Measurements from ENCODE around the gene NDST3.

Gene NDST3

DNA sequence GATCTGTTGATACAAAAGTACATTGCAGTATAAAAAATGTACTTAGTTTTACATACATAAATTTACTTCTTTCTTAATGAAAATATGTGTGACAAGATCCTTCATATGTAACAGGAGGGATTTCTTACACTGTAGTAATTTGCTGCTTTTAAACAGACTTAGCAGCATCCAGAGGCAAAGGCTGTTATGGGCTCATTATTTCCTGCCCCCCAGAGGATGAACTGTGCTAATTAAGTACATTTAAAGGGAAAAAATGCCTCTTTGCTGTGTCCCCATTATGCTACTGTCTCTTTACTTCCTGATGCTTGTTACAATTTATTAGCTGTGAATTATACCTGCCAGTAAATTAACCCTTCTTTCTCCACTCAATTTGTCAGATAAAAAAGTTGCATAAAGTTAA, 47.1 kb downstream of the NDST3 start:
- DNase-seq (ENCODE audit: low read depth) = no peak

DNA sequence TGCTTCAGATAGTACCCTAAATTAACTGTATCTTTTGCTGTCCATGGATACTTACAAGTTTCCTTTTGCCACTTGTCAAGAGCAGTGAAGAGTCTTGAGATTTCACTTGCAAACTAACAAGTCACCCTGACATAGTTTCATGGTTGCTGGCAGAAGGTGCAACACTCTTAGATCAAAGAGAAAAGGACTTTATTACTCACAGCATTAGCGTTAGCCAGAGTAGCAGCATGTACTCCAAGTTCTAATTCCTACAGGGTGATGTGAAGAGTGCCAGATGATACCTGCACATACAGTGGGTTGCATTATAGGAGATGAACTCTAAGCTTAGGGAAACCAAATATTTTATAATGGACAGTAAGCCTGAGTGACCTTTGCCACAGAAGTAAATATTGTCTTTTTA, 47.9 kb downstream of the NDST3 start:
- DNase-seq (ENCODE audit: low read depth) = no peak

DNA sequence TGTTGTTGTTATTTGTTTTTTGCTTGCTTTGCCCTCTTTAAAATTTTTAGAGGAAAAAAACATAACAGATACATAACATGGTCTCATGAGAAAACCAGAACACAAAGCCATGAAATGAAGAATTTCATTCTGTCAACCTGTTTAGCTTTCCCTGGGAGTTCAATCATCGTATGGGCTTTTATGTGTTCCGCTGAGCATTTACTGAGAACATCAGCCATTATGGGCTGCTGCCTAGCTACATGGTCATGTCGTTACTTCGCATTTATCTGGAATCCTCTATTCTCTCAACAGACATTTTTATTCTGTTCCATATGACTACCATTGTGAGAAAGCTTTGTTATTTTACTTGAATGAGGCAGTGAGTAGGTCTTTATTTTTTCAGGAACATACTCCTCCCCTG, 51.4 kb downstream of the NDST3 start:
- DNase-seq (ENCODE audit: low read depth) = no peak

DNA sequence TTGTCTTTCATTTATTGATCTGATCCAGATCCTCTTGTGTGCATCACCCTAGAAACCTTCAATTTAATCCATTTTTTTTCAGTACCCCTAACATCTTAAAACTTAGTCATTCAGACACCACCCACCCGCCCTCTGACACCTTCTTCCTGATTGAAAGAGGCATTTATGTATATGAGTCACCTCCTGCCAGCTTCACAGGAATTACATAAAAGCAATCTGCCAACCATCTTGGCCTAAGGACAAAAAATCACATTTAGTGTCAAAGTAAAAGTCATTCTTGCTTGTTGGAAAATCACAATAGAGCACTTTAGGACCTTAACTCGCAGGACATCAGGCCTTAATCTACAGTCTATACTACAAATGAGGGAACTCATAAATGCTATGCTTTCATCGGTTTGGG, 52.1 kb downstream of the NDST3 start:
- peak; percentile 21 for DNase-seq (ENCODE audit: low read depth)

DNA sequence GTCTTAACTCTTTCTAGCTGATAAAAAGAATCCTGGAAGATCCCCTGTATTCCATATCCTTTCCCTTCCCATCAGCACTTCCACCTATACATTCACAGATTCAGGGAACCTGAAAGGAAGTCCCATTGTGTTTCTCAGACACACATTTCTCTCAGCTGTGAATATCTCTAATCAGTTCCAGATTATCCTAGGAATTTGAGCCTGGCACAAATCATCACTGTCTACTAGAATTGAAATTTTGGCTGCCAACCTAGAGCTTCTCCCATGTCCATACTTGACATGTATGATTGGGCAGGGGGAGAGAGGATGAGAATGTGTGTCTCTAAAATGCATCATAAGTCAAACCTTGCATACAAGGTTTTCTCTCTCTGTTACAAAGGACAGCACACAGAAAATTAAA, 53.1 kb downstream of the NDST3 start:
- no peak for DNase-seq (ENCODE audit: low read depth)

DNA sequence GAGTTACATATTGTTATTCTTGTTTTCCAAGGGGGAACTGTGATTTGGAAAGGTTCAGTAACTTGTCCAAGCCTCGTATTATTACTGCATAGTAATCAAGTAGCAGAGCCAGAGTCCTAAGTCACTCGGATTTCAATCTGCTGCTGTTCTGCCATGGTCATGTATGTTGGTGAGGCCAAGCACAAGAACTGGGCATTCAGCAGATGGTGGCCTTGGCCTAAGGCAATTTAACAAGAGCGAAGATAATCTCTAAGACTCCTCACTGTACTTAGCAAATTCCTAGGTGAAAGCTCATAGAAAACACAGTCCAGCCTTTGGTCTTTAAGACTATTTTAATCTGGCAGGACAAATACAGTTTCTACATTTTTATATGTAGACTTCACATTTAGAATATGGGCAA, 64.8 kb downstream of the NDST3 start:
- no peak for DNase-seq (ENCODE audit: low read depth)

DNA sequence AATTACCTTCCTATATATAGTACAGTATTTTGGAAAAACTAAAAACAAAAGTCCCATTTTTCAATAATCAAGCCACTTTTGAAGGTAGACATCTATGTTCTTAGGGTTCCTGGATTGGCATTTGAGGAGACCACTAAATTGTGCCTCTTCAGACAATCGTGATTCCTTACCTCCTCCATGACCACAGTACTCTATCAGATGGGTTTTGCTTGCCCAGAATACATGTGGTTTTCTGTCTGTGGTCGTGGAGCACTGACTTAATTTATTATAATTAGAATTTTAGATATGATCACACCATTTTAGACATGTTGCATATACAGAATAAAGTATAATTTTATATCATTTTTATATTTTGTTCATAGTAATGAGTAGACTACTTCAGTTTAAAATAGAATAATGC, 67.9 kb downstream of the NDST3 start:
- no peak for DNase-seq (ENCODE audit: low read depth)

DNA sequence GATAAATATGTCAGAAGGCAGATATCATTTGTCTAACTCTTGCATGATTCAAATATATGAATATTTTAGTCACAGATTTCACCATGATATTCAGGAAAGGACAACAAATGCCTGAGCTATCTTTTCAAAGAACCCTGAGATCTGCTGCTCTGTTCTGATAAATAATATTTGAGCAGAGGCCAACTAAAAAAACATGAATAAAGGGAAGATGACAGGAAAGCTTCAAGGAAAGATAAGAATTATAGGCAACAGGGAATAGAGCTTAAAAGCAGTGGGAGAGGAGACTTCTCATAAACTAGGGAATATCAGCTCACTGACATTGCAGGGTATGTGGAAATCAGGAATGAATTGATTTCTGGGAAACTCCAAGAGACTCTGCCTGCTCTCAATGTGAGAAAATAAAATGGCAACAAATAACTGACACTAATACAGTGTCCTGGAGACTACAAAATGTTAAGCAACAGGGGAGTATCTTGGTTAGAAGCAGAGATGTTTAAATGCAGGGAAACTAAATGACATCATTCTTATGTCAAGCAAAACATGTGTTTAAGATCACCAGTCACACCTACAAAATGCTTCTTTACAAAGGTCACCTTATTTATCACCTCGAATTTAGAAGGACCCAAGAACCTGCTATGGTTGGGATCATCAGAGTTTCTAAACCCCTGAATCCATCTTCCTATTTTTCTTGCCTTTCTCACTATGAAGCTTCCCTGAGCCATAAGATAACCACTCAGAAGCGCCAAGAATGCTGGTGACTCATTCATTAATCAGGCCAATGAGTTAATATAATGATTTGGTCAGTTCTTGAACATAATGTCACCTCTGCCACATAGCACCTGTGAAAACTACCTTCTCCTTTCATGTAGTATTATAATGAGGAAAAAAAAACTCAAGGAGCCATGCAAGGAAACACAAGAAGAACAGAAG, 78.1 kb downstream of the NDST3 start:
- DNase-seq (ENCODE audit: low read depth) = no peak

DNA sequence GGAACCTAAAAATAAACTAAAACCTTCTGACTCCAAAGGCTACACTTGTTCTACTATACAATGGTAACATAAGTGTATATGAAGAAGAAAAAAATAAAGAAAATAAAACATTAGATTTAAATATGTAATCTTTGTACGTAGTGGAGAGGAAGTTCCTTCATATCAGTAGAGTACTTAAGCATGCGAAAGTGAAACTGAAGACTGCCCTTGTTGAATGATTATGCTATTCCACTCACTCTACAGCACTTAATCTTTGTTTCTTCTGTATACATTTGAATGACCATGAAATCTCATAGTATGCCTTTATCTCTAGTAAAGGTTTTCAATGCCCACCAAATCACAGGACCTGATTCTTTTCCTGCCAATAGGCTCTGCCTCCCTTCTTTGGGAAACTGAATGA, 78.9 kb downstream of the NDST3 start:
- DNase-seq (ENCODE audit: low read depth) = no peak

DNA sequence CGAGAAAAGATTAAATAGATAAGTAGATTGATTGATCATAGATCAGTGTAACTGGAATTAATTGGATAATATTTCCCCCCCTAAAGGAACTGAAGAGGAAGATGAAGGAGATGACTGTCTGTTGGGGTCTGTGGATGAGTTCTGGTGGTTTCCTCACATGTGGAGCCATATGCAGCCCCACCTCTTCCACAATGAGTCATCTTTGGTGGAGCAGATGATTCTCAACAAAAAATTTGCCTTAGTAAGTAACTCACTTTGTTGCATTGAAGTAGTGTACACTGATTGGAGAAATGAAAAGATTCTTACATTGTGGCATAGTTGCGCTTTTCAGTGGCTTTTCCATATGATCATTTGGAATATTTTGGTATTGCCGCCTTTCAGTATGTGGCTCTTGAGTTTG, 80.4 kb downstream of the NDST3 start:
- no peak for DNase-seq (ENCODE audit: low read depth)

DNA sequence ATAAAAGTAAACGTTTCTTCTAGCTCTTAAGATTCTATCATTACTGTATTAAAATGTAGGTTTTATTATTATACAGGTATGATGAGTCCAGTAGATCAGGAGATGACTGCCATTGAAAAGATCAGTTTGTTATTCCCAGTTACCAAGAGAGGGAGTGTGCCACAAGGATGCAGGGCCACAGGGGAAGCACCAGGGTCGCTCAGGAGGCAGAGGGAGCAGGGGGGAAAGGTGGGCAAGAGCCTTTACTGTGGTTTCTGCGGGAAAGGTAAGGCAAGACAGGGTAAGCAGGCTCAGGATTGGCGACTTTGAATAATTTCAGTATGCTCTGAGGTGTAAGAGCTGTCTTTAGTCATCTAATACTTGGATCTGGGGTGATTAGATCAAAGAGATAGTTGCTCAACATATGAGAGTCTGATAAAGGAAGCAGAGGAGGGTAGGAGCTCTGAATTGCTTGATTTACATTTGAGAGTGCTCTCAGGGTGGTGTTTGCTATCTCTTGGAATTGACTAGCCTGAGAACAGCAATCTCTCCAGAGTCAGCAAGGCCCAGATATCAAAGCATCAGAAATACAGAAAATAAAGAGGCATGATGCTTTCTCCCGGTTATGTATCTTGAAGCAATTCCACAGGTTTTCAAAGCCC, 86.0 kb downstream of the NDST3 start:
- DNase-seq (ENCODE audit: low read depth) = no peak

DNA sequence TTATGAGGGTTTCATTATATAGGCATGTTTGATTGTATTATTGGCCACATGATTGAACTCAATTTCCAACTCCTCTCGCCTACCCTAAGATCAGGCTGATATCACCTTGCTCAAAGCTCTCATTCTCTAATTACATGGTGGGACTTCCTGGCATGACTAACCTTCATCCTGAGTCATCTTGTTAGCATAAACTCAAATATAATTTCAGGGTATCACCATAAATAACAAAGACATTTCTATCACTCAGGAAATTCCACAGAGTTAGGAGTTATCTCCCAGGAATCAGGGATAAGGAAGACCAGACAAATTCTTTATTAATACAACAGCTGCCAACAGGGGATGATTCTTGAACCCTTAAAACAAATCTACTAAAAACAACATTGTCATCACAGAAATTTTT, 90.7 kb downstream of the NDST3 start:
- DNase-seq (ENCODE audit: low read depth) = no peak

DNA sequence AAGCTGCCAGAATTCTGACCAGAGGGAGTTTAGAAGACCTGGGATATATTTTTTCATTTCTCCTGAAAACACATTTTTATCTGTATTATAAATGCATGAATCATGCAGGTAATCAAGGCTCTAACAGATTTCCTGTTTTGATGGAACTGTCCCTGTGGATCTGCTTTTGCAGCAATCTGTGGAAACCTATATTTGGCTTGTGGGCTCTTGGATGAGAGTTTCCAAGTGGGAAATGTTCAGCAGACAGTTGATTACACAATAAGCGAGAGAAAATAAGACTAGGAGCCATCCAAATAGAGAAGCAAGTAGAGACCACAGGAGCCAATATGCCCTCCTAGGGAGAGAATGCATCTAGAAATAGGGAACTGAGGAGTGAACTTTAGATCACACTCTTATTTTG, 105.0 kb downstream of the NDST3 start:
- no peak for DNase-seq (ENCODE audit: low read depth)

DNA sequence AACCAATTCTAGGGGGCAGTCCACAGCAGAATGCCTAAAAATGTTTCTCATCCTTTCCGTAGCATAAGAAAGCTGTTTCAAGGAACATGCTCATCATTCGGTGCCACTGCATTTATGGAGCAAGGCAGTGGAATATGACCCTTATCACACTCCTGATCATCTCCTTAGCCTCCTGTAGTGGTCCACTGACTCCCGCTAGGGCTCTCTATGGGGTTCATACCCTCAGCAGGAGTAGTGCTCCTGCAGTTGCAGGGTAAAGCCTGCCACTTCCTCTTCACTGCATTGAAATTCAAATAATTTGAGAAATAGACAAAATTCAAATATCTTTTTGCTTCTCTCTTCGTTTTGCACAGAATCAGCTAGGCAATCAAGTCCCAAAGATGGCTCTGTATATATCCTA, 107.0 kb downstream of the NDST3 start:
- DNase-seq (ENCODE audit: low read depth) = no peak

DNA sequence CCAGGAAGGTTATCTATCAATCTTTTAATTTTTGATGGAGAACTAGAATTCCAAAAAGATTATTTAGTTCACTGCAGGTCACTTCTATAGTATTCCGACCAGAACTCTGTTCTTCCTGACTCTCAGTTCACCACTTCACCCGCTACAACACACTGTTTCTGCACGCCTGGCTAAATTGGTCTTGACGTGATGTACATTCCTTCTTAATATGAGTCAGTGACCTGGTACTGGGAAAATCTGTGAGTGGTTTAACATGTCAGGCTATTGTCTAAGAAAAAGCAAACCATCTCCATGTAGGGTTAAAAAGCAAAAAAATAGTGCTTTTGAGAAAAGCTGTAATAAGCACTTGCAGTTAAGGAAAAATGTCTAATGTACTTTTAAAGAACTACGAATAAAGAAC, 120.4 kb downstream of the NDST3 start:
- no peak for DNase-seq (ENCODE audit: low read depth)

DNA sequence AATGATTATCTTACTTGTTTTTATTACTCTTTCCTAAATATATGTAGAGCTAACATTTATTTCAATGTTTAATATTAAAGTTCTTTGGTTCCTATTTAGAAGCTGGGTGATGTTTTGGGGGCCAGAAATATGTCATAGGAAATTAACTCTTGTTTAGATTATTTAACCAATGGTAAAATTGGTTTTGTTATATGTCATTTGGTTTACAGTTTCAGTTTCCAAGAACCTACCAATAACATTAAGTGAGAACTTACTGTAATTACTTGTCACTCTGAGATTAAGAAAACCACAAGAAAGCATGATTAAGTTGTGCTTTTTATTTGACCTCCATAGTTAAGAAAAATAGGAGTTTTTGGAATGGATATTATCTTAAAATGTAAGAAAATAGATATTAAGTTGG, 121.2 kb downstream of the NDST3 start:
- no peak for DNase-seq (ENCODE audit: low read depth)

DNA sequence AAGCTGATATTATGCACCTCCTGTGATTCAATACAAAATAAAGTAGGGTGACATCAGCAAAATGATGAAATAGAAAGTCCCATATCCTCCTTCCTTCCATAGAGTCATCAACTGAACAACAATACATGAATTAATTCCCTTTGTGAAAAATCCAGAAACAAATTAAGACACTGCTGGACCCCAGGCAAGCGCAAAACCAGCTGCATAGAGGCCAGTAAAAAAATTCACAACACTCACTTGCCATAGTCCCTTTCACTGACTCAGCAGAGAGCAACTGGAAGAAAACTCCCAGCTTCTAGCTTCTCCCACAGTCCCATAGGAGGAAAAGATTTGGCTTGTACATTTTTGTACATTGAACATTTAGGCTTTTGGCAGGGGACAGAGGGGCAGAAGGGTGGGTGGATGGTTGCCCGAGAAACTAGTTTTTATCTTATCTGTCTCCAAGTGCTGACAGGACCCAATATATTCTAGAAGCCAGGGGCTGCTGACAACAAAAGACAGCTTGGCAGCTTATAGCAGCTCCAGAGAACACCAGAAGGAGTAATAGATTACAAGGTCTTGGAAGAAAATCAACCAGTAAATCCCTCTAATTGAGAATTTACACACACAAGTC, 124.6 kb downstream of the NDST3 start:
- DNase-seq (ENCODE audit: low read depth) = no peak

DNA sequence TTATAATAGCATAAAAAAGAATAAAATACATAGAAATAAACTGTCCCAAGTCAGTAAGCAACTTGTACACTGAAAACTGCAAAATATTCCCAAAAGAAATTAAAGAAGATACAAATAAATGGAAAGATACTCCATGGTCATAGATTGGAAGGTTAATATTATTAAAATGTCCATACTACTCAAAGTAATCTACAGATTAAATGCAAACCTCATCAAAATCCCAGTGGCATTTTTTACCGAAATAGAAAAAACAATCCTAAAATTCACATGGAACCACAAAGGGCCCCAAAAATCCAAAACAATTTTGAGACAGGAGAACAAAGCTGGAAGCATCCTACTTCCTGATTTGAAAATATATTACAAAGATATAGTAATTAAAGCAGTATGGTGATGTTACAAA, 133.0 kb downstream of the NDST3 start:
- no peak for DNase-seq (ENCODE audit: low read depth)

DNA sequence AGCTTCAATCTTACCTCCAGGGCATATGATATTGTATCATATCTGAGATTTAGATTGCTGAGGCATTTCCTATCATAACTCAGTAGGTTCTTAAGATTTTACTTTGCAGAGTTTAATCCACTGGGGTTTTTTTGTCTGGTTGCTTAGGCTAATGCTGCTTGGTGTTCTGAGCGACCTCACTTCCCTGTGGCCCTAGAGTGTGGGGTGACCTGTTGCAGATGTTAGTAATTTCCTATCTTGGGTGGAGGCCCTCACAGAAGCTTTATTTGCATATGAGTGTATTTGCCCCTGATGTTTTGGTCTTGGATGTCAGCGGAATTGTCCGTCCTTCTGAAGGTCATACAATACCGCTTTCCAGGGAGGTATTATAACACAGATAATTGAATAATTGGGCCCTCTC, 137.1 kb downstream of the NDST3 start:
- no peak for DNase-seq (ENCODE audit: low read depth)

DNA sequence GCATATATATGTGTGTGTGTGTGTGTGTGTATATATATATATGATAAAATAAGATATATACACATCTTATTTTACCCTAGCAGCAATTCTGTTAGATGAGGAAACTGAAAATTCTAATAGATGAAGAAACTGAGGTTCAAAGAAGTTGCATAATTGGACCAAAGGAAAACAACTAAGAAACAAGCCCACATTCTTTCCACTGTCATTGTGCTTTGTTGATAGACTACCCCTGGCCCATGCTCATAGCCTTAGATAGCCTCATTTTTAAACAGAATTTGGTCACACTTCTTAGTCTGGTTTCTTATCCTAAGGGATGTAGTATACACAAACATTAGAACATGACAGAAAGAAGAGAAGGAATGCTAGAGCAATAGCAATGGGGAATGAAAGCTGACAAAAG, 138.8 kb downstream of the NDST3 start:
- DNase-seq (ENCODE audit: low read depth) = no peak

DNA sequence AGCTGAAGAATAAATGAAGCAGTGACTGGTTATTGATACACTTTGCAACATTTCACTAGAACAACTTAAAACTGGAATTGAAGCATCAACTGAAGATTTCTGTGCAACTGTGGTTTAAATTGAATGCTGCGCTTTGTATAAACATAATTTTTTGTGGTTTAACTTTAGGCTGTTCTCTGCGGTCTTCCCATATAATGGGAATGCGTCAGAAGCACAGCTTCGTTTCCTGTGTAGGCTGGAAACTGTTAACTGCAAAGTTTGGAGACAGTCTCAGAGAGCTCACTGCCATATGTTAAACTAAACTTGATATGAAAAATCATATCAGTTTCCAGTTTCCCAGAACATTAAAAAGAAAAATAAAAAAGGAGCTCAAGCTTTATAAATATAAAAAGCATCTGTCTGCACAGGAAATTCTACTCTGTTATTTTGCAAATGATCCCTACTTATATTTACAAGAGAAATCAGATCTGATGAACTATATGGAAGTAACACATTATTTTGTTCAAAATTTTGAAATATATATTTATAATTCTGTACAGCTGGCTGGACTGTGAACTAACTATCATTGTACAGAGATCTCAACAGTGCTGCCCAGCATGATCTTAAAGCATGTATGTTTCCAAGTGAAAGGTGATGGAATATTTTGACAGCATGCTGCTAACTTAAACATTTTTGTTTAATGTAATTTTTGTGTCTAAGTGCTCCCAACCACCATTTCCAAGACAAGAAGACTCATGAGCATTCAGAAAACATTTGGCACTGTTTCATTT, 139.9 kb downstream of the NDST3 start:
- peak; percentile 41 for DNase-seq (ENCODE audit: low read depth)

DNA sequence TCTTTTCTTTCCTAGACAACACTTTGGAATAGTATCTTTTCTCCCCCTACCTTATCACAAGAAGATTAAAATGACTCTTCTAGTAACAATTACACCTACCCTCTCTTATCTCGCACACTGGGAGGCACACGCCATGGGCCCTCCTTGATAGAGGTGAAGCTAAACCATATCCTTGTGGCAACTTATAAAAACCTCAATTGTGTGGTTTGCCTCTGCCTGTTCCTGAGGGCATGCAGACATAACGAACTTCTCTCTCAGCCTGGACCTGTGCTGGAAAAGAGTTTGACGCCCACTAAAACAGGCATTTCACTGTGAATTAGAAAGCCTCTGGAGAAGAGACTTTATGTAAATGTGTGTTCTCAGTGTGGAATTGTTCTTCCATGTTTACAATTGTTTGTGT, 141.2 kb downstream of the NDST3 start:
- no peak for DNase-seq (ENCODE audit: low read depth)

DNA sequence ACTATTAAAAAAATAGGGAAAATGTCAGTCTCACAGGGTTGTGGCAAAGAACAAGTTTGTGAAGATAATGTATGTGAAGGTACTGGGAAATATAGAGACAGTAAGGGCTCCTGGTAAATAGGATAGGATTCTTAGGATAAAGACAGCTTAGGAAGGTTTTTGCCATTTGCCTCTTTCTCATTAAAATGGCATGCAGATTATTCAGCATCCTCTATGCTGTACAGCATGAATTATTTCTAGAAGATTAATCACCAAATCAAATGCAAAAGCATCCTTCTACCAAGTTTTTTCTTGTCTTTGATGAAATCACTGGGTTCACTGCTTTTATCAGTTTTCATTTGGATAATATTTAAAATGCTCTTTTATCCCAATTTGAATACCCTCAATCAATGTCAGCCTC, 142.8 kb downstream of the NDST3 start:
- DNase-seq (ENCODE audit: low read depth) = no peak
